Forelimb muscle (tissue), 1 donor: Measurements from ENCODE around the gene COPS3. TPM values are rescaled to one million over a fixed set of nuclear protein-coding genes. Genes with fewer than 3 reads are reported as not detected.

Experiments
- DNase-seq: peaks from one replicate; pipeline ENCODE4 v3.0.0-alpha.2; 2013; ENCODE audit warnings: low read depth
- polyA plus RNA-seq: library from polyadenylated mRNA; unstranded; fragments of 120-200 nt; gene quantifications from one replicate; pipeline ENCODE4 v1.2.1, GENCODE V29; 2013; ENCODE audit not compliant: insufficient read length

The COPS3 gene
- polyA plus RNA-seq, 1 donor, result 76.9 TPM

DNA sequence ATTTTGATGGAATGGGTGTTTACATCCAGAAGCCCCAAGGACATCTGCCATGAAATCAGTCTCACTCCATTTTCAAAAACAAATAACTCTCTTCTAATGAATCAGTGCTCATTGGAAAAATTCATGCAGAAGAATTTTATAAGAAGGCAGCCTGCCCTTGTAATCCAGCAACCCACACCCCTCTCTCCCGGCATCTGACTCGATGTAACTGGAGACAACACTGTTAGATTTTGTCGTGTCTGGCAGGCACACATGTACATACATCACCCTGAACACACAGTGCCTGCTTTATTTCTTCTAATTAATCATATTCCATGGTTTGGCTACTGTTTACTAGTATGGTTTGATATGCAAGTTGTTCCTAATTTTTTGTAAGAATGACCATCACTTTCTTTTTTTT lies 63.1 kb downstream of the COPS3 start:
- DNase-seq, result no peak

DNA sequence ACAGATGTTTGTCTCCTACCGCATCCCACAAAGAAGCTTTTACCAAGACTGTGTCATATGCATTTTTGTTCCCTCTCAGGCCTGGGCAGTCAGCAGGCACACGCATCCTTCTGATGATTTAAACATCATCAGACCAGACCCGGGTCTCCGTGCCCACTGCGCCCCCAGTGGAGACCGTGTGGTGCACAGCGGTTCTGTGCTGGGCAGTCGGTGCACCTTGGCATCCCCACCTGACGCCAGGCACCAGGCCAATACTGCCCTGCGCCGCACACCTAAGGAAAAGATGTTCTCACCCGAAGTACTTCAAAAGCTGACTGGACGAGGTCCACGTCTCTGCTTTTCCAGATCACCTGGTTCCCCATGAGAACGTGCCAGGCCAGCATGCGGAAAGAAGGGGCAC lies 64.3 kb downstream of the COPS3 start:
- DNase-seq, result no peak

DNA sequence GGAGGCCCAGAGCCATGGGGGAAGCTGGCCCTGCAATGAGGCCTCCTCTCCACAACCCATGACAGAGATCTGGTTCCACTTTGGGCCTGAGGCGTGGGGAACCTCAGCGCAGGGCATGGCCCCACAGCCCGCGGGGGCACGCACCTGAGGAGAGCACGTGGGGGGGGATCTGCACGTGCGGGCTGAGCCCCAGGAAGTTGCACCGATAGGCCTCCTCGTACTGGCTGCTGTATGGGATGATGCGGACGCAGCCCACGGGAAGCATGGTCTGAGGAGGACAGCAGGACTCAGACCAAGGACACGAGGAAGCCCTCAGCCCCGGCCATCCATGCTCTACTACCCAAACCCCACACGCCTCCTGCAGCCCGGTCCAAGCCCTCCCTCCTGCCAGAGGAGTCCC lies 64.8 kb downstream of the COPS3 start:
- no peak for DNase-seq

- DNase-seq, result no peak
Measured at GRCh38 chr17:17215575-17215974, 65.5 kb downstream of the COPS3 start.

- DNase-seq, result no peak
Measured at GRCh38 chr17:17214646-17215436, 66.2 kb downstream of the COPS3 start.

DNA sequence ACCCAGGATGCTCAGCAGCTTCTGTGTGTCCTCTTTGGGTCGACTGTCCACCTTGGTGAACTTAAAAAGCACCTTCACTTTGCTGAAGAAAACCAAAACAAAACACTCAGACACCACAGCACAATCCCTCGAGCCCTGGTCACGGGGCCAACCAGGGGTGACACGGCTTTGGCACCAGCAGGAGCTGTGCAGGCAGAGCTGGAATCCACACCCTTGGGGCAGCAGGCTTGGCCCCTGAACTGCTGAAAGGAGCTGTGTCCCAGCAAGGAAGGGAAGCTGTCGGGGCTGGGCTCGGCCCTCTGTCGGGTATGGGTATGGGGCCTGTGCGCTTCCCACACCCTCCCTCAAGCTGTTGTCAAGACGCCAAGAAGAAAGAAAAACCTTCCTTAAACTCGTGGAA lies 67.3 kb downstream of the COPS3 start:
- no peak for DNase-seq

DNA sequence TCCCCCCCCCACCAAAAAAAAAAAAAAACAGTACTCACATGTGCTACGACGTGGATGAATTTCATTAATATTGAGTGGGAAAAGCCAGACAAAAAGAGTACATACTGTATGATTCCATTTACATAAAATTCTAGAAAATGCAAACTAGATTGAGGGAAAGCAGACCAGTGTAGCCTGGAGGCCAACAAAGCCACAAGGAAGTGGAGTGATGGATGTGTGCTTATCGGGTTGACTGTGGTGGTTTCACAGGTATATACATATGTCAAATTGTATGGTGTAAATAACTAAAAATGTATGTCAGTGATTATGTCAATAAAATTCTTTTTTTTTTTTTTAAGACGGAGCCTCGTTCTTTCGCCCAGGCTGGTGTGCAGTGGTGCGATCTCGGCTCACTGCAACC lies 73.0 kb downstream of the COPS3 start:
- no peak for DNase-seq

DNA sequence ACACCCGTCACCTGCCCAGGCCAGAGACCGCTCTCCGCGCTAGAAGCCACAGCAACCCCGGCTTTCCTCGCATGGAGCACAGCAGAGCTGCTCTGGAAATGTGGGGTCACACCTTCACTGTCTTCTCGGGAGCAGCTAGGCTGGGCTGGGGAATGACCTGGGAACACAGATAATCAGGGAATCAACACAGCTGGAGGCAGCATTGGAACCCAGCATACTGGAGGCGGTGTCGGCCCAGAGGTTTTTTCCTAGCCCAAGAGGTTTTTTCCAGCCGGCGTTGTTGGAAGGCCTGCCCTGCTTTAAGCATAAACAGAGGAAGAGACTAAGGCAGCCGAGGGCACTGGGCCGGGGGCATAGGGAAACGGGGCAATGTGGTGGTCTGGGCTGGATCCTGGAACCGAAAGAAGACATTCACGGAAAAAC lies 74.1 kb downstream of the COPS3 start:
- DNase-seq, result no peak

DNA sequence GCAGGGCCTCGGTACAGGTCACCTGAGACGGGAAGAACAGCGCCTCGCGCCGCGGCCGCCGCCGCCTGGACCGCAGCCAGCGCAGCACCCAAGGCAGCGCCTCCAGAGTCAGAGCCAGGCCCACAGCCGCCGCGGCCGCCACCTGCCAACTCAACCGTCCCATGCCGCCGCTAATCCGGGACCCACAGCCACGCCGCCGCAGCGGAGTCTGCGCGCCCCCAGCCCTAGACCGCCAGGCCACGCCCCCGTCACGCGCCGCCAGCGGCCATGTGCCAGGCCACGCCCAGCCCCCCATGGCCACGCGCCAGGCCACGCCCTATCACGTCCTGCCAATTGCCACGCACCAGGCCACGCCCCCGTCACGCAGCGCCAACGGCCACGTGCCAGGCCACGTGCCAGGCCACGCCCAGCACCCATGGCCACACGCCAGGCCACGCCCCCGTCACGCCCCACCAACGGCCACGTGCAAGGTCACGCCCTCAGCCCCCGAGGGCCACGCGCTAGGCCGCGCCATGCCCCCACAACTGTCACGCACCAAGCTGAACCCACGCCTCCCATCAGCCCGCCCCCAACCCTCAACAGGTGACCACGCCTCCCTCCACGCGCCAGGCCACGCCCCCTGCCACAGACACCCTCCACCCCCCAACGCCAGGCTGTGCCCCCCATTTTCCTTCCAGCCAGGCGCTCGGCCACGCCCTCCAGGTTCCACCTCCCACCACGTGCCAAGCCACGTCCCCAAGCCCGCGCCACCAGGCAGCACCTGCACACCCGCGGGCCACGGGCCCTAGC lies 74.7 kb downstream of the COPS3 start, which contains the start of gene PLD6:
Gene PLD6 (minus strand): TSS at position 210 of the 789 bp plus-strand sequence. CDS start 47 bp downstream, at position 163.
- DNase-seq, result no peak

GRCh38 chr17:17205368-17206123 lies 75.5 kb downstream of the COPS3 start:
- no peak for DNase-seq

DNA sequence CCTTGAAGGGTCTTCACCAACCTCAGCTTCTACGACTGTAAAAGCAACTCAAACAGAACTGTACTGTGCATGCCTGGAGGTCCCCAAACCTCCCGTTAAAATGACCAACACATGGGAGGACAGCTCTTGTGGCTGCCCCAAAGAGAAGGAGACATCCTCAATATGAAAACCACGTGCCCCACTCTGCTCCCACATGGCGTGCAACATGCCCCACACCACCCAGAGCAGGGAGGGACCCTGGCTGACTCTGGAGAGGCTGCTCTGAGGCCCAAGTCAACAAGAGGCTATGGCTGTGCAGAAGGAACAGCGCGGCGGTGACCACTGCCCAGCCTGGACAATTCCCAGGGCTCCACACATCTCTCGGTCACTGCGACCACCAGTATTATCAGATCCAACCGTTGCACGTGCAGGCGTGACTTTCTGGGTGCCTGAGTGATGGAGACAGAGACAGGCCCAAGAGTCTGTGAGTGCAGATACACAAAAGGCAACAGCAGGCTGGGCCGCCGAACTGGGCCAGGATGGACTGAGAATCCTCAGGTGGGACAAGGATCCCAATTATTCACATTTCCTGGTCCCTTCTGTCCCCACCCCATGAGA lies 76.3 kb downstream of the COPS3 start:
- DNase-seq, result no peak

- no peak for DNase-seq
Measured at GRCh38 chr17:17204041-17204591, 76.9 kb downstream of the COPS3 start.

GRCh38 chr17:17203173-17203730 lies 77.8 kb downstream of the COPS3 start:
- no peak for DNase-seq

GRCh38 chr17:17201907-17202306 lies 79.1 kb downstream of the COPS3 start:
- no peak for DNase-seq

GRCh38 chr17:17201271-17201670 lies 79.8 kb downstream of the COPS3 start:
- no peak for DNase-seq

DNA sequence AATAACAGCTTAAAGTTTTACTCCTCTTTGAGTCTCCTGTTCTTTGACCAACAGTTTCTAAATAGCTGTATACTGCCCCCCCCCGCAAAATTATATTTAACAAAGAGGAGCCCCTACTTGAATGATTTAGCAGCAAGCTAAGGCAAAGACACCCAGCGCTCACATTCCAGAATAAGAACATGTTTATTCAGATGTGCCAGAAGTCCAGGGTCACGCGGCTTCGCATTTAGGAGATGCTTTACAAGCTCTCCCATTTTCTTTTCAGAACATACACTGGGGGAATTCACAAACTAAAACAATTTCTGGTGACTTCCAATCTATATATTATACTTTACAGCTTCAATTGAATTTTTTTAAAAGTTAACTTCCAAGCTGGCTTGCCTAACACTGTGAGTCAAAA lies 80.2 kb downstream of the COPS3 start:
- DNase-seq, result no peak

DNA sequence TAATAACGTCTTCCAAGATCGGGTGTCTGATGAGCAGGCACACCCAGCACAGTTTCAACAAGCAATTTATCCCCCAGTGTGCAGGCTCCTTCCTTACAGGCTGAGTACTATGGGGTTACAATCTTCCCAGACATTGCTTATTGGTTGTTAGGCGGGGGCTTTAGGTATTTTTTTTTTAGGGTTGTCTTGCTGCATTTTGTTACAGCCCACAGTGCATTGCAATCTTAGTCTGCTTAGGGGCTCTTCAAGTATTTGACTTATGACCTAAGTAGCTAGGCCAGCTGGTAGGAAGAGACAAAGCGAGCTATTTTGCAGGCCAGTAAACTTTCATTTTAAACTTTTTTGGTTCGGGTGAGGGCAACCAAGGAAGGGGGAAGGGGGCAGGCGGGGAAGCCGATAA lies 80.7 kb downstream of the COPS3 start:
- no peak for DNase-seq

DNA sequence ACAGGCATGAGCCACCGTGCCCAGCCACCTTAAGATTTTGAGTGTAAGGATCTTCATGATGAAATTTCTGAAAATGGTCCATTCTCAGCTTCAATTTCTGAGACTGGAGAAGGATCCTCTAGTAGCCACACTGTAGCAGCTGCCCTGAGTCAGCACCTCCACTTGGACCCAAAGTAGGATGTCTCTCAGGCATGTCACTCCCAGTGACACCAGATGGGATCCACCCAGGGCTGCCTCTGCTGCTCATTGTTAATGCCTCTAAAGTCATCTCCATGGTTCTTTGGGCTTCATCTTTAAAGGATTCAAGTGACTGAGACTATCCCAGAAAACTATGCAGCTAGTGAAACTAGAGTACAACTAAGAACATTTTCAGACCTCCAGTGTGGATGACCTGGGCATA lies 82.8 kb downstream of the COPS3 start:
- DNase-seq, result no peak

DNA sequence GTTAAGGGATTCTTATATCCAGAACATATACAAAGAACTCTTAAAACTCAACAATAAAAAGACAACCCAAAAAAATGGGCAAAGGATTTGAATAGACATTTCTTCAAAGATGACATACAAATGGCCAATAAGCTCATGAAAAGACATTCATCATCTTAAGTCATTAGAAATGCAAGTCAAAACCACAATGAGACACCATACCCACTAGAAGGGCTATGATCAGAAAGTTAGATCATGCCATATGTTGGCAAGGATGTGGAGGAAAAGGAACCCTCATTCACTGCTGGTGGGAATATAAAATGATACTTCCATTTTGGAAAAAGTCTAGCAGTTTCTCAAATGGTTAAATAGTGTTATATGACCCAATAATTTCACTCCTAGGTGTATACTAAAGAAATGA lies 84.3 kb downstream of the COPS3 start:
- no peak for DNase-seq
